ENCODE measurements around the gene TNFSF13B.

Gene TNFSF13B

DNA sequence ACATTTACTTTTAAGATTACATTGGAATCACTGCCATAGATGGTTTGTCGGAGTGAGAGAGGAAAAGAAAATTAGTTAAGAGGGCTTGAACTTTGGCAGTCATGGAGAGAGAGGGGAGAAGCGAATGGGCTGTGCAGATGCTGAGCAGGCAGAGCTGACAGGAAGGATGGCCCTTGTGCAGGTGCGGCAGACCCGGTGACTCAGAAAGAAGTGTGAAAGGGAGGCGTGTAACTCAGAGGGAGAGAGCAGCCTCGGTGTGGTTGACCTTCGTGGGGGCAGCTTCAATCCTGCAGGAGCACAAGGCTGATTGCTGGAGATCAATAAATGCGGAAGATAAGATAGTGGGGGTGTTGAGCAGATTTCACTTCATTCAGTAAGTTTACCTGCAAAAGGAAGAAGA lies 76.9 kb downstream of the TNFSF13B start:
- TF ChIP-seq, protein P1, sequence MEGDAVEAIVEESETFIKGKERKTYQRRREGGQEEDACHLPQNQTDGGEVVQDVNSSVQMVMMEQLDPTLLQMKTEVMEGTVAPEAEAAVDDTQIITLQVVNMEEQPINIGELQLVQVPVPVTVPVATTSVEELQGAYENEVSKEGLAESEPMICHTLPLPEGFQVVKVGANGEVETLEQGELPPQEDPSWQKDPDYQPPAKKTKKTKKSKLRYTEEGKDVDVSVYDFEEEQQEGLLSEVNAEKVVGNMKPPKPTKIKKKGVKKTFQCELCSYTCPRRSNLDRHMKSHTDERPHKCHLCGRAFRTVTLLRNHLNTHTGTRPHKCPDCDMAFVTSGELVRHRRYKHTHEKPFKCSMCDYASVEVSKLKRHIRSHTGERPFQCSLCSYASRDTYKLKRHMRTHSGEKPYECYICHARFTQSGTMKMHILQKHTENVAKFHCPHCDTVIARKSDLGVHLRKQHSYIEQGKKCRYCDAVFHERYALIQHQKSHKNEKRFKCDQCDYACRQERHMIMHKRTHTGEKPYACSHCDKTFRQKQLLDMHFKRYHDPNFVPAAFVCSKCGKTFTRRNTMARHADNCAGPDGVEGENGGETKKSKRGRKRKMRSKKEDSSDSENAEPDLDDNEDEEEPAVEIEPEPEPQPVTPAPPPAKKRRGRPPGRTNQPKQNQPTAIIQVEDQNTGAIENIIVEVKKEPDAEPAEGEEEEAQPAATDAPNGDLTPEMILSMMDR (conservative IDR thresholded peaks at IDR 0.05; ENCODE audit: low read length) = no peak

DNA sequence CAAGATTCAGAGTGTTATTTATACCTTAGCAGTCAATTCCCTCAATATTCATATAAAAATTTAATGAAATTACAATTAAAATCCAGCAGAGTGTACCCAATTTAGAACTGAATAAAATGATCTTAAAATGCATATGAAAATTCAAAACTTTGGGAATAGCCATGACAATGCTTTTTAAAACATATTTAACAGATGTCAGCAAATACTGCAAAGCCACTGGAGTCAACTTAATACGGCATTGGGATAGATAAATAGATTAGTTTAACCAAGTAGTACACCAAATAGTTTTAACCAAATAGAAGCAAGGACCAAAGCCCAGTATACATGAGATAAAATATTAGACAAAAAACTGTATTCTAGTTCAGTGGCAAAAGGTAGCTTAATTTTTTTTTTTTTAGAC lies 79.8 kb downstream of the TNFSF13B start:
- TF ChIP-seq, protein P1 (conservative IDR thresholded peaks at IDR 0.05; ENCODE audit: low read length) = no peak
- no peak overlapping the region for H3K4me3 ChIP-seq (ENCODE audit: low read length)
- no peak for DNase-seq (ENCODE audit: low read depth)

More for the DNA sequence above, 76.9 kb downstream of the TNFSF13B start:
- DNase-seq (ENCODE audit: low read depth) = no peak
- H3K4me3 ChIP-seq (ENCODE audit: low read length) = no peak overlapping the region

GRCh38 chr13:108350579-108350978 lies 81.1 kb downstream of the TNFSF13B start:
- no peak overlapping the region for H3K4me3 ChIP-seq (ENCODE audit: low read length)
- DNase-seq (ENCODE audit: low read depth) = no peak
- TF ChIP-seq, protein P1 (conservative IDR thresholded peaks at IDR 0.05; ENCODE audit: low read length) = no peak

GRCh38 chr13:108352599-108352998 lies 83.1 kb downstream of the TNFSF13B start:
- H3K4me3 ChIP-seq (ENCODE audit: low read length) = no peak overlapping the region
- TF ChIP-seq, protein P1 (conservative IDR thresholded peaks at IDR 0.05; ENCODE audit: low read length) = no peak
- DNase-seq (ENCODE audit: low read depth) = no peak

DNA sequence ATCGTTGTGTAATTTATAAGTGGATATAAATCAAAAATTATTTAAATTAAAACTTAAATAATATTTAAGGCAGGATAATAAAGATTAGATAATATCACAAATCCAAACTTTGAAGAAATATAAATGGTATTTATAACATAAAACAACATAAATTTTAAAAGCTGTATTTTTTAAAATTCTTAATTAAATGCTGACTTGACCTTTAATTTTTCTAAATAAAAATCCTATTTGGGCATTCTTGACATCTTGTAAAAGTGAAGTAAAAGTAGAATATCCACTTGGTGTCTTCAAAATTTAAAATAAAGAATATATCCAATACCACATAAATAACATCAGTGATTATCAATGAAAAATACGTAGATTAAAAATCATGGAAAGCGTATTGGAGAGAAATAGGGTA lies 87.7 kb downstream of the TNFSF13B start:
- TF ChIP-seq, protein P1 (conservative IDR thresholded peaks at IDR 0.05; ENCODE audit: low read length) = no peak
- DNase-seq (ENCODE audit: low read depth) = no peak
- no peak overlapping the region for H3K4me3 ChIP-seq (ENCODE audit: low read length)
